Testis (tissue), 2 donors: Measurements from ENCODE around the gene TMEM181.

Source experiments
- POLR2A ChIP-seq: fragments of 450-650 bp; IDR thresholded peaks from one replicate; pipeline ENCODE4 v1.6.1; 2017; ENCODE audit warnings: antibody characterized with exemption, mild to moderate bottlenecking, moderate library complexity
- TF ChIP-seq, protein P1 (sequence below), 3 experiments: fragments of 450-650 bp in 2 of 3; fragments of 200-600 bp in 1 of 3; sonication (generic) in 1 of 3; IDR thresholded peaks; one replicate each; pipeline ENCODE4 v1.5.1; 2016 to 2019; ENCODE audit warnings: antibody characterized with exemption in 3 of 3, mild to moderate bottlenecking in 2 of 3, moderate library complexity in 1 of 3

DNA sequence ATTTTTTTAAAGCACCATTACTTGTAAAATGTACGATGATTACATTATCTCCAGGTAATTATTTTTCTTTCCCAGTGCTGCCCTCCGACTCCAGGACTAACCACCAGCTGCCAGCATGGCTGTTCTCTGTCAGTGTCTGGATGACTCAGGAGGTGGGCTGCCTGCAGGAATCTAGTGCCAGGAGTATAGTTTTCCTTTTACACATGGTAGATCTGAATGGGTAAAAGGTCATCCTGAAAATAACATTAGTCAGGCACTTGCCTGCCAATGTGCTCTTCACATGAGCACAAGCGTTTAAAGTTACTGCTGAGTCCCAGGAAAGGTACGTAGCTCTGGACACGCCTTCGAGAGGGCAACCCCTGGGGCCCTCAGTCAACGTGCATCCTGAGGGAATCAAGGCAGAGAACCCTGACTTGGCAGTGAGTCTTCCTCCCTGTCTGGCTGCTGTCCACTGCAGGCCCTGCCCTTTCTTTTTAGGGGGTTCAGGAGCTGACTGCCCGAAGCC lies 82.3 kb downstream of the TMEM181 start:
- TF ChIP-seq, protein P1, sequence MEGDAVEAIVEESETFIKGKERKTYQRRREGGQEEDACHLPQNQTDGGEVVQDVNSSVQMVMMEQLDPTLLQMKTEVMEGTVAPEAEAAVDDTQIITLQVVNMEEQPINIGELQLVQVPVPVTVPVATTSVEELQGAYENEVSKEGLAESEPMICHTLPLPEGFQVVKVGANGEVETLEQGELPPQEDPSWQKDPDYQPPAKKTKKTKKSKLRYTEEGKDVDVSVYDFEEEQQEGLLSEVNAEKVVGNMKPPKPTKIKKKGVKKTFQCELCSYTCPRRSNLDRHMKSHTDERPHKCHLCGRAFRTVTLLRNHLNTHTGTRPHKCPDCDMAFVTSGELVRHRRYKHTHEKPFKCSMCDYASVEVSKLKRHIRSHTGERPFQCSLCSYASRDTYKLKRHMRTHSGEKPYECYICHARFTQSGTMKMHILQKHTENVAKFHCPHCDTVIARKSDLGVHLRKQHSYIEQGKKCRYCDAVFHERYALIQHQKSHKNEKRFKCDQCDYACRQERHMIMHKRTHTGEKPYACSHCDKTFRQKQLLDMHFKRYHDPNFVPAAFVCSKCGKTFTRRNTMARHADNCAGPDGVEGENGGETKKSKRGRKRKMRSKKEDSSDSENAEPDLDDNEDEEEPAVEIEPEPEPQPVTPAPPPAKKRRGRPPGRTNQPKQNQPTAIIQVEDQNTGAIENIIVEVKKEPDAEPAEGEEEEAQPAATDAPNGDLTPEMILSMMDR (IDR thresholded peaks at IDR 0.05): no peak
- no peak for TF ChIP-seq POLR2A
